HepG2 (cell line): Measurements from ENCODE around the gene NFATC3.

Experiments
- EP300 ChIP-seq, 3 experiments: sonication (generic) in 1 of 3; formaldehyde crosslinking in 1 of 3; IDR thresholded peaks; 2 replicates each; pipeline versions ENCODE4 v1.5.1 to v1.6.1; 2011 to 2020; ENCODE audit warnings: low read depth in 2 of 3, low read length in 2 of 3, borderline replicate concordance in 1 of 3, improper control_type of control experiment in 1 of 3, mild to moderate bottlenecking in 1 of 3, missing genetic modification reagents in 1 of 3, moderate library complexity in 1 of 3
- ETV6 ChIP-seq: sonication (generic); formaldehyde crosslinking; conservative IDR thresholded peaks from 2 replicates; pipeline ENCODE4 v1.4.0; 2020; ENCODE audit warnings: missing genetic modification reagents
- FOXJ3 ChIP-seq: sonication (generic); formaldehyde crosslinking; IDR thresholded peaks from 2 replicates; pipeline ENCODE4 v1.4.0; 2020; ENCODE audit warnings: missing genetic modification reagents, mild to moderate bottlenecking, borderline replicate concordance
- GABPA ChIP-seq, 2 experiments: IDR thresholded peaks; 2 replicates each; pipeline ENCODE4 v1.6.1; 2011 to 2016; ENCODE audit warnings: low read depth in 2 of 2, low read length in 1 of 2, missing biosample characterization in 1 of 2, missing genetic modification characterization in 1 of 2
- HDAC6 ChIP-seq: fragments of 200-600 bp; sonication (generic); IDR thresholded peaks from 2 replicates; pipeline ENCODE4 v1.7.0; 2017; ENCODE audit warnings: mild to moderate bottlenecking, antibody characterized with exemption, low read length, low read depth
- HNRNPH1 ChIP-seq: fragments of 200-400 bp; formaldehyde crosslinking; optimal IDR thresholded peaks from 2 replicates; pipeline ENCODE3; 2017; ENCODE audit warnings: mild to moderate bottlenecking, low read depth, low read length
- TCF7L2 ChIP-seq: IDR thresholded peaks from 2 replicates; pipeline ENCODE4 v1.6.1; 2011; ENCODE audit warnings: mild to moderate bottlenecking, low read depth, low read length, moderate library complexity
- ZNF180 ChIP-seq: sonication (generic); formaldehyde crosslinking; IDR thresholded peaks from 2 replicates; pipeline ENCODE4 v1.4.0; 2020; ENCODE audit warnings: low read depth, missing genetic modification reagents, borderline replicate concordance
- ZNF513 ChIP-seq: sonication (generic); formaldehyde crosslinking; conservative IDR thresholded peaks from 2 replicates; pipeline ENCODE4 v1.5.0; 2020; ENCODE audit warnings: missing genetic modification reagents
- ZNF850 ChIP-seq: sonication (generic); formaldehyde crosslinking; conservative IDR thresholded peaks from 2 replicates; pipeline ENCODE4 v1.9.0; 2021; ENCODE audit warnings: mild to moderate bottlenecking, missing genetic modification reagents
- TF ChIP-seq, protein P1 (sequence below): sonication (generic); formaldehyde crosslinking; IDR thresholded peaks from 2 replicates; pipeline ENCODE4 v1.5.0; 2020; ENCODE audit warnings: mild to moderate bottlenecking, missing genetic modification reagents, moderate library complexity

- no peak for TF ChIP-seq TCF7L2
- TF ChIP-seq EP300 (IDR thresholded peaks at IDR 0.05; ENCODE audit: low read depth in 2 of 2, low read length in 2 of 2) = no peak
- no peak for TF ChIP-seq EP300 (CRISPR knock-in tag; IDR thresholded peaks at IDR 0.05; ENCODE audit: borderline replicate concordance)
- TF ChIP-seq ETV6 (CRISPR knock-in tag) = no peak
- TF ChIP-seq ZNF850 = no peak
- TF ChIP-seq GABPA (IDR thresholded peaks at IDR 0.05; ENCODE audit: low read depth, low read length) = no peak
- TF ChIP-seq GABPA (CRISPR knock-in tag; IDR thresholded peaks at IDR 0.05; ENCODE audit: low read depth) = no peak
- no peak for TF ChIP-seq ZNF180 (CRISPR knock-in tag)
- no peak for TF ChIP-seq FOXJ3 (CRISPR knock-in tag)
- no peak for TF ChIP-seq HDAC6
- TF ChIP-seq HNRNPH1 = no peak
- TF ChIP-seq, protein P1, sequence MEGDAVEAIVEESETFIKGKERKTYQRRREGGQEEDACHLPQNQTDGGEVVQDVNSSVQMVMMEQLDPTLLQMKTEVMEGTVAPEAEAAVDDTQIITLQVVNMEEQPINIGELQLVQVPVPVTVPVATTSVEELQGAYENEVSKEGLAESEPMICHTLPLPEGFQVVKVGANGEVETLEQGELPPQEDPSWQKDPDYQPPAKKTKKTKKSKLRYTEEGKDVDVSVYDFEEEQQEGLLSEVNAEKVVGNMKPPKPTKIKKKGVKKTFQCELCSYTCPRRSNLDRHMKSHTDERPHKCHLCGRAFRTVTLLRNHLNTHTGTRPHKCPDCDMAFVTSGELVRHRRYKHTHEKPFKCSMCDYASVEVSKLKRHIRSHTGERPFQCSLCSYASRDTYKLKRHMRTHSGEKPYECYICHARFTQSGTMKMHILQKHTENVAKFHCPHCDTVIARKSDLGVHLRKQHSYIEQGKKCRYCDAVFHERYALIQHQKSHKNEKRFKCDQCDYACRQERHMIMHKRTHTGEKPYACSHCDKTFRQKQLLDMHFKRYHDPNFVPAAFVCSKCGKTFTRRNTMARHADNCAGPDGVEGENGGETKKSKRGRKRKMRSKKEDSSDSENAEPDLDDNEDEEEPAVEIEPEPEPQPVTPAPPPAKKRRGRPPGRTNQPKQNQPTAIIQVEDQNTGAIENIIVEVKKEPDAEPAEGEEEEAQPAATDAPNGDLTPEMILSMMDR = no peak
- TF ChIP-seq ZNF513 = no peak
Measured at GRCh38 chr16:68247400-68247799, 162.2 kb downstream of the NFATC3 start.
